ENCODE data around the gene NOP9. TPM values are rescaled to one million over a fixed set of nuclear protein-coding genes. Genes with fewer than 3 reads are reported as not detected.

The NOP9 gene
- total RNA-seq, 1 experiment from 2014 or later, result 35.1 TPM

GRCh38 chr14:24271834-24272263 lies 27.8 kb upstream of the NOP9 start:
- Mint-ChIP-seq H3K27ac (ENCODE audit: unreplicated experiment) (peak overlapping the region; percentile 74), H3K36me3 (ENCODE audit: insufficient read depth, unreplicated experiment) (peaks cover 6% of the 10 kb centered on the region), H3K9me3 (ENCODE audit: unreplicated experiment) (no peaks in the 10 kb centered on the region), H3K4me1 (ENCODE audit: low read depth, unreplicated experiment) (peaks cover 11% of the 10 kb centered on the region), H3K27me3 (ENCODE audit: insufficient read depth, unreplicated experiment) (no peaks in the 10 kb centered on the region), H3K4me3 (ENCODE audit: unreplicated experiment) (peak overlapping the region; percentile 76)
- BruUV-seq (replicated peaks), result TSS peak; percentile 41
- Histone ChIP-seq H3K27me3 (replicated peaks; ENCODE audit: control insufficient read depth, insufficient read depth, low read length) (no peaks in the 10 kb centered on the region), H3K4me3 (ENCODE audit: low read depth, low read length) (peak overlapping the region; percentile 95), H3K9me3 (no peaks in the 10 kb centered on the region), H3K4me1 (peaks cover 5% of the 10 kb centered on the region), H3K36me3 (ENCODE audit: control insufficient read depth, insufficient read depth, low read length) (no peaks in the 10 kb centered on the region)
- intact Hi-C loops (cut with micrococcal nuclease; ENCODE audit: unreplicated experiment), result loop anchor here (1.0 kb wide), 3 partner anchors 25 to 36 kb away; no protein-coding TSS in a partner anchor
- POLR2A ChIA-PET, result interaction anchor here (0.6 to 2.1 kb wide), 5 partner anchors 10 to 117 kb away, joined by 3 to 39 read pairs (median 4); partner anchors contain the start of gene TINF2
- no peak for DNase-seq
- TF ChIP-seq CTCF (IDR thresholded peaks at IDR 0.05; ENCODE audit: insufficient read depth in 1 of 2, low read depth in 1 of 2, low read length in 1 of 2, severe bottlenecking in 1 of 2, unreplicated experiment in 1 of 2), result no peak
- CTCF ChIA-PET, result interaction anchor here (0.6 to 1.9 kb wide), 11 partner anchors 8 to 136 kb away, joined by 3 to 42 read pairs (median 5); partner anchors contain the start of genes CIDEB and TINF2

- intact Hi-C loops (cut with micrococcal nuclease; ENCODE audit: unreplicated experiment), result no loop called here
- BruUV-seq (replicated peaks), result no TSS peak
- H3K9me3 ChIP-seq, result no peaks in the 10 kb centered on the region
- ChIA-PET CTCF (interaction anchor here (0.6 to 1.9 kb wide), 3 partner anchors 20 to 36 kb away, joined by 3 to 42 read pairs (median 9); partner anchors contain the start of gene TINF2), POLR2A (interaction anchor here (2.1 kb wide), 1 partner anchor 30 kb away, joined by 39 read pairs; the partner anchor contains the start of gene TINF2)
- H3K27me3 ChIP-seq (replicated peaks; ENCODE audit: control insufficient read depth, insufficient read depth, low read length), result no peaks in the 10 kb centered on the region
- no peak for DNase-seq
- Mint-ChIP-seq H3K27ac (ENCODE audit: unreplicated experiment) (peak overlapping the region; percentile 74), H3K4me1 (ENCODE audit: low read depth, unreplicated experiment) (peaks cover 11% of the 10 kb centered on the region), H3K36me3 (ENCODE audit: insufficient read depth, unreplicated experiment) (peaks cover under 1% of the 10 kb centered on the region), H3K9me3 (ENCODE audit: unreplicated experiment) (no peaks in the 10 kb centered on the region), H3K4me3 (ENCODE audit: unreplicated experiment) (peak overlapping the region; percentile 76), H3K27me3 (ENCODE audit: insufficient read depth, unreplicated experiment) (no peaks in the 10 kb centered on the region)
- peaks cover 5% of the 10 kb centered on the region for H3K4me1 ChIP-seq
- H3K36me3 ChIP-seq (ENCODE audit: control insufficient read depth, insufficient read depth, low read length), result no peaks in the 10 kb centered on the region
- no peak for TF ChIP-seq CTCF (IDR thresholded peaks at IDR 0.05; ENCODE audit: insufficient read depth in 1 of 2, low read depth in 1 of 2, low read length in 1 of 2, severe bottlenecking in 1 of 2, unreplicated experiment in 1 of 2)
- no peak overlapping the region for H3K4me3 ChIP-seq (ENCODE audit: low read depth, low read length)
Measured at GRCh38 chr14:24272467-24272866, 27.2 kb upstream of the NOP9 start.

- no TSS peak for BruUV-seq (replicated peaks)
- no peak overlapping the region for H3K4me3 Mint-ChIP-seq (ENCODE audit: unreplicated experiment)
Measured at GRCh38 chr14:24273422-24273998, 26.1 kb upstream of the NOP9 start.

More at GRCh38 chr14:24273422-24273998, 26.1 kb upstream of the NOP9 start:
- Mint-ChIP-seq H3K27ac (ENCODE audit: unreplicated experiment) (no peak overlapping the region), H3K36me3 (ENCODE audit: insufficient read depth, unreplicated experiment) (no peaks in the 10 kb centered on the region), H3K9me3 (ENCODE audit: unreplicated experiment) (no peaks in the 10 kb centered on the region), H3K27me3 (ENCODE audit: insufficient read depth, unreplicated experiment) (no peaks in the 10 kb centered on the region), H3K4me1 (ENCODE audit: low read depth, unreplicated experiment) (peaks cover 11% of the 10 kb centered on the region)
- ChIA-PET POLR2A (no interaction called here), CTCF (no interaction called here)
- Histone ChIP-seq H3K27me3 (replicated peaks; ENCODE audit: control insufficient read depth, insufficient read depth, low read length) (no peaks in the 10 kb centered on the region), H3K4me3 (ENCODE audit: low read depth, low read length) (no peak overlapping the region), H3K36me3 (ENCODE audit: control insufficient read depth, insufficient read depth, low read length) (no peaks in the 10 kb centered on the region), H3K9me3 (no peaks in the 10 kb centered on the region), H3K4me1 (peaks cover 5% of the 10 kb centered on the region)
- no peak for TF ChIP-seq CTCF (IDR thresholded peaks at IDR 0.05; ENCODE audit: insufficient read depth in 1 of 2, low read depth in 1 of 2, low read length in 1 of 2, severe bottlenecking in 1 of 2, unreplicated experiment in 1 of 2)
- no peak for DNase-seq
- intact Hi-C loops (cut with micrococcal nuclease; ENCODE audit: unreplicated experiment), result no loop called here
